ENCODE results near the gene TMEM141. TPM values are rescaled to one million over a fixed set of nuclear protein-coding genes. Genes with fewer than 3 reads are reported as not detected.
"Not testable (repeated sequence)": the region's sequence is repeated elsewhere in the genome, so short reads cannot be mapped to it uniquely, and the experiment has no call there.

TMEM141 gene
- total and polyA plus RNA-seq, 10 of the 15 experiments (the other 5 are each of a cell fraction or from before 2014, with no cell fraction given), result 7.8 to 48.6 (median 34.4) TPM

DNA sequence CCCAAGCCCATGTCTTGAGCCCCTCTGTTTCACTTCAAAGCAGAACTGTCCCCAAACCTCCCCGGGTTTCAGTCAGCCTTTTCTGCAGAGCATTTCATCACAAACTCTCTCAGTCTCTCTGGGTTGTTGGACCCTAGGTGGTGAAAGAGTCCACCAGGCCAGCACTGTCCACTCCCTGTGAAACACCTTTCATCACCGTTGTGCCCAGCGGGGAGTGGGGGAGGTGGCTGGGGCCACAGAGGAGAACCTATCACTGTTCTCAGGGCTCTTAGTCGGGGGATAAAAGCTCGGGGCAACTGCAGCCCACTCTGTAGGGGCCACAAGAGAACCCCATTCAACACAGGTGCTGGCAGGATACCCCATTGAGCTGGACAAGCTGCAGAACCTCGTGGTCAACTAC, 11.2 kb downstream of the TMEM141 start (continued):
- TF ChIP-seq, protein P1, sequence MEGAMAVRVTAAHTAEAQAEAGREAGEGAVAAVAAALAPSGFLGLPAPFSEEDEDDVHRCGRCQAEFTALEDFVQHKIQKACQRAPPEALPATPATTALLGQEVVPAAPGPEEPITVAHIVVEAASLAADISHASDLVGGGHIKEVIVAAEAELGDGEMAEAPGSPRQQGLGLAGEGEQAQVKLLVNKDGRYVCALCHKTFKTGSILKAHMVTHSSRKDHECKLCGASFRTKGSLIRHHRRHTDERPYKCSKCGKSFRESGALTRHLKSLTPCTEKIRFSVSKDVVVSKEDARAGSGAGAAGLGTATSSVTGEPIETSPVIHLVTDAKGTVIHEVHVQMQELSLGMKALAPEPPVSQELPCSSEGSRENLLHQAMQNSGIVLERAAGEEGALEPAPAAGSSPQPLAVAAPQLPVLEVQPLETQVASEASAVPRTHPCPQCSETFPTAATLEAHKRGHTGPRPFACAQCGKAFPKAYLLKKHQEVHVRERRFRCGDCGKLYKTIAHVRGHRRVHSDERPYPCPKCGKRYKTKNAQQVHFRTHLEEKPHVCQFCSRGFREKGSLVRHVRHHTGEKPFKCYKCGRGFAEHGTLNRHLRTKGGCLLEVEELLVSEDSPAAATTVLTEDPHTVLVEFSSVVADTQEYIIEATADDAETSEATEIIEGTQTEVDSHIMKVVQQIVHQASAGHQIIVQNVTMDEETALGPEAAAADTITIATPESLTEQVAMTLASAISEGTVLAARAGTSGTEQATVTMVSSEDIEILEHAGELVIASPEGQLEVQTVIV (IDR thresholded peaks at IDR 0.05; ENCODE audit: borderline replicate concordance, partially characterized antibody), result no peak
- no peak for TF ChIP-seq CHD1 (IDR thresholded peaks at IDR 0.05; ENCODE audit: low read depth, low read length)
- no peak for TF ChIP-seq ZBED1 (IDR thresholded peaks at IDR 0.05; ENCODE audit: borderline replicate concordance)
- no peak for TF ChIP-seq SMC3 (IDR thresholded peaks at IDR 0.05; ENCODE audit: borderline replicate concordance, low read length)
- TF ChIP-seq, protein P2, sequence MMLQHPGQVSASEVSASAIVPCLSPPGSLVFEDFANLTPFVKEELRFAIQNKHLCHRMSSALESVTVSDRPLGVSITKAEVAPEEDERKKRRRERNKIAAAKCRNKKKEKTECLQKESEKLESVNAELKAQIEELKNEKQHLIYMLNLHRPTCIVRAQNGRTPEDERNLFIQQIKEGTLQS (IDR thresholded peaks at IDR 0.05; ENCODE audit: borderline replicate concordance, extremely low read depth, low read depth, low read length), result no peak
- TF ChIP-seq, protein P3, sequence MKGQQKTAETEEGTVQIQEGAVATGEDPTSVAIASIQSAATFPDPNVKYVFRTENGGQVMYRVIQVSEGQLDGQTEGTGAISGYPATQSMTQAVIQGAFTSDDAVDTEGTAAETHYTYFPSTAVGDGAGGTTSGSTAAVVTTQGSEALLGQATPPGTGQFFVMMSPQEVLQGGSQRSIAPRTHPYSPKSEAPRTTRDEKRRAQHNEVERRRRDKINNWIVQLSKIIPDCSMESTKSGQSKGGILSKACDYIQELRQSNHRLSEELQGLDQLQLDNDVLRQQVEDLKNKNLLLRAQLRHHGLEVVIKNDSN (IDR thresholded peaks at IDR 0.05; ENCODE audit: borderline replicate concordance, extremely low read length, insufficient read depth, low read depth, low read length), result no peak
- no peak for TF ChIP-seq MTA3 (IDR thresholded peaks at IDR 0.05; ENCODE audit: borderline replicate concordance, low read length)
- no peak for TF ChIP-seq JUND (IDR thresholded peaks at IDR 0.05; ENCODE audit: low read depth, low read length)
- no peak for TF ChIP-seq SIN3A (IDR thresholded peaks at IDR 0.05; ENCODE audit: low read depth, low read length)
- TF ChIP-seq SRF (IDR thresholded peaks at IDR 0.05; ENCODE audit: low read depth in 2 of 2, low read length in 2 of 2), result no peak
- TF ChIP-seq NRF1 (conservative IDR thresholded peaks at IDR 0.05; ENCODE audit: low read depth, low read length), result no peak
- no peak for TF ChIP-seq BCL11A (IDR thresholded peaks at IDR 0.05; ENCODE audit: low read depth, low read length)

DNA sequence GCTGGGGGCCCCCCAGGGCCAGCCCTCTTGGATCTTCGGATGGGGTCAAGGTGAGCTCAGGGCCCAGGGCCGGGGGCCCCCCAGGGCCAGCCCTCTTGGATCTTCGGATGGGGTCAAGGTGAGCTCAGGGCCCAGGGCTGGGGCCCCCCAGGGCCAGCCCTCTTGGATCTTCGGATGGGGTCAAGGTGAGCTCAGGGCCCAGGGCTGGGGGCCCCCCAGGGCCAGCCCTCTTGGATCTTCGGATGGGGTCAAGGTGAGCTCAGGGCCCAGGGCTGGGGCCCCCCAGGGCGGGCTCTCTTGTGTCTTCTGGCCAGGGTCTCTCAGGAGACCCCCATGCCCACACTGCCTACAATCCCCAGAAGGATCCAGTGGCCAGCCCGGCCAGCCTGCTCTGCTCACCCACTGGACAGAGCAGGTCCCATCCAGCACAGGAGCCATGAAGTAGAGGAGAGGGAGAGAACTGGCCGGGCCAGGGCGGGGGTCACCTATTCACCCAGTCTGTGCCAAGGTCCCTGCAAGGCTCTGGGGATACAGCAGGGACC, 11.9 kb downstream of the TMEM141 start:
- FAIRE-seq; ATAC-seq; H3K9me3 ChIP-seq (replicated peaks; ENCODE audit: control insufficient read depth, insufficient read depth, low read length); H3K79me2 ChIP-seq (ENCODE audit: control insufficient read depth, insufficient read depth, low read length); in situ Hi-C loops (cut with MboI); H3K36me3 ChIP-seq (ENCODE audit: control insufficient read depth in 2 of 2, insufficient read depth in 2 of 2, low read length in 1 of 2); H3K4me3 ChIP-seq; DNase-seq (ENCODE audit: low read depth, low spot score); H3K9ac ChIP-seq (ENCODE audit: control insufficient read depth, insufficient read depth, low read length); H3K27ac ChIP-seq (ENCODE audit: control insufficient read depth, insufficient read depth); H3K27me3 ChIP-seq (replicated peaks in 1 of 2; ENCODE audit: control insufficient read depth in 2 of 2, insufficient read depth in 2 of 2, low read length in 1 of 2); SMC1A ChIA-PET (ENCODE audit: uncharacterized antibody, unreplicated experiment); H3K4me2 ChIP-seq (ENCODE audit: control insufficient read depth, insufficient read depth); H2AFZ ChIP-seq (ENCODE audit: control insufficient read depth, low read depth, low read length); RAD21 ChIA-PET (ENCODE audit: unreplicated experiment); BruUV-seq (replicated peaks); H4K20me1 ChIP-seq (ENCODE audit: control insufficient read depth, insufficient read depth): not testable (repeated sequence)
- 84% methylated on average over 7 of the region's 9 CpGs for WGBS (ENCODE audit: insufficient coverage, insufficient replicate concordance, low lambda C conversion rate, missing lambda C conversion rate)
- intact Hi-C loops (cut with micrococcal nuclease; ENCODE audit: unreplicated experiment), result loop anchor here (10.0 kb wide), 1 partner anchor 82 kb away; the partner anchor contains the start of gene TRAF2
- H3K4me1 ChIP-seq (ENCODE audit: control insufficient read depth, insufficient read depth, low read length), result peaks cover 16% of the 10 kb centered on the region
- POLR2A ChIA-PET, result interaction anchor here (1.1 kb wide), 1 partner anchor 11 kb away, joined by 4 read pairs; no protein-coding TSS in a partner anchor
- CTCF ChIA-PET, result interaction anchor here (0.5 to 3.2 kb wide), 2 partner anchors 11 to 332 kb away, joined by 5 to 13 read pairs; no protein-coding TSS in a partner anchor
